ENCODE results near the gene TENM4.

Gene TENM4

DNA sequence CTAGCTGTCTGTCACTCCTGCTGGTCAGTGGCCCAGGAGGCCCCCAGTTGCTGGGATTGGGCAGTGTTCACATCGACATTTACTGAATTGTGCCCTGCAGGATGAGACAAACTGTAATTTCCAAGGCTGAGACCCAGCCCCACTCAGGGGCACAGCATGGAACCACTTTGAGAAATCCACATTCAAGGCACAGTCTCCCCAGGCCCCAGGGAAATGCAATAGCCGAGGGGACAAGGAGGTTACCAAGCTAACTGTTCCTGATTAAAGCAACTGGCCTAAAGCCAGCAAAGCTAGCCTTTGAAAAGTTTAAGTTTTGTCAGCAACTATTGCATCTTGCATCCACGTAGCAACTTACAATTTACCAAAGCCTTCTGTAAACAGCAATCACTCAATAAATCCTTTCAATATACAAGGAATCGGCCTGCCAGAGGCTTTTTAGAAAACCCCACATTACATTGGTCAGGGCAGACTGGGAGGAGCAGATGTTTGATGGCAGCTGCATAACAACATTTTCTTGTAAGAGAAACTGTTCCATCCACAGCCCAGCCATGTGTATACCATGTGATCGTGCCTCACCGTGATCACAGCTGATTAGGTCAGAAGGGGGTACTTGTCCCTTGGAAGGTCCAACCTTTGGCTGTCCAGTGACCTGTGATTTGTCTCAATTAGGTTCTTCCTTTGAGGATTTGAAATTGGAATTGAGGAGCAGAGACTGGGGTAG is 103.9 kb downstream of the TENM4 start:
- H3K4me1 ChIP-seq (ENCODE audit: control insufficient read depth, low read length), result no peaks in the 10 kb centered on the region
- H3K79me2 ChIP-seq (ENCODE audit: control insufficient read depth, low read length), result no peaks in the 10 kb centered on the region
- no peak for TF ChIP-seq EZH2phosphoT487 (IDR thresholded peaks at IDR 0.05; ENCODE audit: borderline replicate concordance, low read length)
- TF ChIP-seq, protein P1, sequence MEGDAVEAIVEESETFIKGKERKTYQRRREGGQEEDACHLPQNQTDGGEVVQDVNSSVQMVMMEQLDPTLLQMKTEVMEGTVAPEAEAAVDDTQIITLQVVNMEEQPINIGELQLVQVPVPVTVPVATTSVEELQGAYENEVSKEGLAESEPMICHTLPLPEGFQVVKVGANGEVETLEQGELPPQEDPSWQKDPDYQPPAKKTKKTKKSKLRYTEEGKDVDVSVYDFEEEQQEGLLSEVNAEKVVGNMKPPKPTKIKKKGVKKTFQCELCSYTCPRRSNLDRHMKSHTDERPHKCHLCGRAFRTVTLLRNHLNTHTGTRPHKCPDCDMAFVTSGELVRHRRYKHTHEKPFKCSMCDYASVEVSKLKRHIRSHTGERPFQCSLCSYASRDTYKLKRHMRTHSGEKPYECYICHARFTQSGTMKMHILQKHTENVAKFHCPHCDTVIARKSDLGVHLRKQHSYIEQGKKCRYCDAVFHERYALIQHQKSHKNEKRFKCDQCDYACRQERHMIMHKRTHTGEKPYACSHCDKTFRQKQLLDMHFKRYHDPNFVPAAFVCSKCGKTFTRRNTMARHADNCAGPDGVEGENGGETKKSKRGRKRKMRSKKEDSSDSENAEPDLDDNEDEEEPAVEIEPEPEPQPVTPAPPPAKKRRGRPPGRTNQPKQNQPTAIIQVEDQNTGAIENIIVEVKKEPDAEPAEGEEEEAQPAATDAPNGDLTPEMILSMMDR (IDR thresholded peaks at IDR 0.05; ENCODE audit: low read depth, low read length, poor library complexity, severe bottlenecking), result no peak
- no peaks in the 10 kb centered on the region for H3K9me2 ChIP-seq (replicated peaks; ENCODE audit: control insufficient read depth, low read length)
- H3K27ac ChIP-seq (ENCODE audit: low read depth, low read length), result no peak overlapping the region
- no peaks in the 10 kb centered on the region for H3K27me3 ChIP-seq (ENCODE audit: control insufficient read depth, low read length)
- no peak overlapping the region for H3K4me2 ChIP-seq (ENCODE audit: low read length)
- no peaks in the 10 kb centered on the region for H3K9me3 ChIP-seq (ENCODE audit: control insufficient read depth, insufficient read depth, low read length)
- H4K20me1 ChIP-seq (ENCODE audit: control insufficient read depth, insufficient read depth, low read depth, low read length), result no peaks in the 10 kb centered on the region
- H3F3A ChIP-seq (ENCODE audit: control insufficient read depth, insufficient read depth), result no peaks in the 10 kb centered on the region
- no peak overlapping the region for H3K4me3 ChIP-seq (ENCODE audit: low read length)
- no peaks in the 10 kb centered on the region for H3K36me3 ChIP-seq (ENCODE audit: control insufficient read depth, low read length)

DNA sequence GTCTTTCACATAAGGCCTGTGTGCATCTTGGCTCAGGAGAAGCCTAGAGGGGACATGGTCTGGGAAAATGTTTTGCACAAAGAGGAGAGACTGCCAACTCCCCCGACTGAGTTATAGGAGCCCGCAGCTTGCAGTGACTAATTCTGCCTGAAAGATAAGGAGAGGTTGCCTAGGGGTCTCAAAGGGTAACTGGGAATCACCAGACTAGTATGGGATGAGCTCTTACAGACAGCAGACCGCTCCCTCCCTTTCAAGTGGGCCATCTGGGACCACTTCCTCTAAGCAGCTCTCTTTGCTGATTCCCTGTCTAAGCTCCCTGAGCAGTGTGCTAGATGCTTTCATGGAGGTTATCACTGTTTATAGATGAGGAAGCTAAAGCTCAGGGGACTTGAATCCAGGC is 105.1 kb downstream of the TENM4 start:
- H3K4me2 ChIP-seq (ENCODE audit: low read length), result no peak overlapping the region
- no peaks in the 10 kb centered on the region for H3F3A ChIP-seq (ENCODE audit: control insufficient read depth, insufficient read depth)
- no peaks in the 10 kb centered on the region for H4K20me1 ChIP-seq (ENCODE audit: control insufficient read depth, insufficient read depth, low read depth, low read length)
- H3K79me2 ChIP-seq (ENCODE audit: control insufficient read depth, low read length), result no peaks in the 10 kb centered on the region
- H3K9me3 ChIP-seq (ENCODE audit: control insufficient read depth, insufficient read depth, low read length), result no peaks in the 10 kb centered on the region
- H3K27ac ChIP-seq (ENCODE audit: low read depth, low read length), result no peak overlapping the region
- no peaks in the 10 kb centered on the region for H3K9me2 ChIP-seq (replicated peaks; ENCODE audit: control insufficient read depth, low read length)
- no peaks in the 10 kb centered on the region for H3K36me3 ChIP-seq (ENCODE audit: control insufficient read depth, low read length)
- H3K27me3 ChIP-seq (ENCODE audit: control insufficient read depth, low read length), result no peaks in the 10 kb centered on the region
- TF ChIP-seq EZH2phosphoT487 (IDR thresholded peaks at IDR 0.05; ENCODE audit: borderline replicate concordance, low read length), result no peak
- TF ChIP-seq, protein P1 (IDR thresholded peaks at IDR 0.05; ENCODE audit: low read depth, low read length, poor library complexity, severe bottlenecking), result no peak
- H3K4me3 ChIP-seq (ENCODE audit: low read length), result no peak overlapping the region
- no peaks in the 10 kb centered on the region for H3K4me1 ChIP-seq (ENCODE audit: control insufficient read depth, low read length)

DNA sequence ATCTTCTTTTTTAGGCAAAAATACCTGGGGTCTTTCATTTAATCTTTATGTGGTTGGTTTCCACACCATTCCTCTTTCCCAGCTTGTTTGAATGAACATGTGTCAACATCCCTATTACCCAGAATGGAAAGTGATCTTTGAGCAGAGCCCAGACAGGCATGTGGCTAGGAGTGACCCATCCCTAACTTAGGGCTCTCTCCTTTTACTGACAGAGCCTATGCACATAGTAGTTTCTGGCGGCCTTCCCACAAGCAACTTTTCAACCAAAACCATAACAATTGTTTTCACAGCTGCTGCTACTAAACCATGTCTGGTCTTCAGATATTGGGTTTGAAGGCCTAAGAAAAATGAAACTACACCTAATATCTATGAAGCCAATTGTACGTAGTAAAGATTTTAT is 107.5 kb downstream of the TENM4 start:
- Histone ChIP-seq H3K36me3 (ENCODE audit: control insufficient read depth, low read length) (no peaks in the 10 kb centered on the region), H3F3A (ENCODE audit: control insufficient read depth, insufficient read depth) (no peaks in the 10 kb centered on the region), H3K9me2 (replicated peaks; ENCODE audit: control insufficient read depth, low read length) (no peaks in the 10 kb centered on the region), H3K4me2 (ENCODE audit: low read length) (no peak overlapping the region), H3K4me1 (ENCODE audit: control insufficient read depth, low read length) (no peaks in the 10 kb centered on the region), H3K9me3 (ENCODE audit: control insufficient read depth, insufficient read depth, low read length) (no peaks in the 10 kb centered on the region), H3K27me3 (ENCODE audit: control insufficient read depth, low read length) (no peaks in the 10 kb centered on the region), H3K79me2 (ENCODE audit: control insufficient read depth, low read length) (no peaks in the 10 kb centered on the region), H4K20me1 (ENCODE audit: control insufficient read depth, insufficient read depth, low read depth, low read length) (no peaks in the 10 kb centered on the region), H3K27ac (ENCODE audit: low read depth, low read length) (no peak overlapping the region), H3K4me3 (ENCODE audit: low read length) (no peak overlapping the region)
- TF ChIP-seq, protein P1 (IDR thresholded peaks at IDR 0.05; ENCODE audit: low read depth, low read length, poor library complexity, severe bottlenecking), result no peak
- TF ChIP-seq EZH2phosphoT487 (IDR thresholded peaks at IDR 0.05; ENCODE audit: borderline replicate concordance, low read length), result no peak

Data from DOHH2 (cell line).